Epithelial cell of proximal tubule (primary cell): ENCODE measurements around the gene HPGDS. TPM values are rescaled to one million over a fixed set of nuclear protein-coding genes. Genes with fewer than 3 reads are reported as not detected.

Experiments used
- DNase-seq: peaks from one replicate; pipeline ENCODE4 v3.0.0-alpha.2; 2011; ENCODE audit warnings: low read depth
- H3K4me3 ChIP-seq: 2 replicates; pipeline ENCODE4 v1.5.1; 2011; ENCODE audit warnings: low read depth, mild to moderate bottlenecking, low read length
- total RNA-seq: library from RNA; depleted of rRNA; stranded (reverse); fragments of >200 nt; gene quantifications from 2 replicates; pipeline ENCODE4 v1.2.3, GENCODE V29; 2015
- TF ChIP-seq, protein P1 (sequence below): conservative IDR thresholded peaks from 2 replicates; pipeline ENCODE4 v1.5.1; 2012; ENCODE audit warnings: low read depth, mild to moderate bottlenecking, low read length

HPGDS gene
- total RNA-seq, 1 donor from 2014 or later: not detected

DNA sequence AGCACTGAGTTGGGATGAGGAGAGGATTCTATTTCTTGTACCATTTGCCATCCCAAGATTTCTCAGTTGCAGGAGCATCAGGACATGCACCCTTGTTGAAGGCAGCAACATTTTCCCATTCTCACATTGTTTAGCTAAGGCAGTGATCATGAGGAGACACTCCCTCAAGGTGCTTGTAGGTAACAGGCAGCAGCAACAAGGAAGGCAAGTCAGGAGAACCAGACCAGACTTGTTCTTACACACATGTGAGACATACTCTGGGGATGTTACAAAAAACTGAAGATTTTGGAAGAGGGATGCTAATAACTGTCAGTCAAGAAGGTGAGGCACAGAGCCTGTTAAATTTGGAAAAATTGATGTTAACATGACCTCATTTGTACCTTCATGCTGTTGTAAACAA lies 15.5 kb upstream of the HPGDS start:
- DNase-seq: no peak
- TF ChIP-seq, protein P1, sequence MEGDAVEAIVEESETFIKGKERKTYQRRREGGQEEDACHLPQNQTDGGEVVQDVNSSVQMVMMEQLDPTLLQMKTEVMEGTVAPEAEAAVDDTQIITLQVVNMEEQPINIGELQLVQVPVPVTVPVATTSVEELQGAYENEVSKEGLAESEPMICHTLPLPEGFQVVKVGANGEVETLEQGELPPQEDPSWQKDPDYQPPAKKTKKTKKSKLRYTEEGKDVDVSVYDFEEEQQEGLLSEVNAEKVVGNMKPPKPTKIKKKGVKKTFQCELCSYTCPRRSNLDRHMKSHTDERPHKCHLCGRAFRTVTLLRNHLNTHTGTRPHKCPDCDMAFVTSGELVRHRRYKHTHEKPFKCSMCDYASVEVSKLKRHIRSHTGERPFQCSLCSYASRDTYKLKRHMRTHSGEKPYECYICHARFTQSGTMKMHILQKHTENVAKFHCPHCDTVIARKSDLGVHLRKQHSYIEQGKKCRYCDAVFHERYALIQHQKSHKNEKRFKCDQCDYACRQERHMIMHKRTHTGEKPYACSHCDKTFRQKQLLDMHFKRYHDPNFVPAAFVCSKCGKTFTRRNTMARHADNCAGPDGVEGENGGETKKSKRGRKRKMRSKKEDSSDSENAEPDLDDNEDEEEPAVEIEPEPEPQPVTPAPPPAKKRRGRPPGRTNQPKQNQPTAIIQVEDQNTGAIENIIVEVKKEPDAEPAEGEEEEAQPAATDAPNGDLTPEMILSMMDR: no peak
- no peak overlapping the region for H3K4me3 ChIP-seq

DNA sequence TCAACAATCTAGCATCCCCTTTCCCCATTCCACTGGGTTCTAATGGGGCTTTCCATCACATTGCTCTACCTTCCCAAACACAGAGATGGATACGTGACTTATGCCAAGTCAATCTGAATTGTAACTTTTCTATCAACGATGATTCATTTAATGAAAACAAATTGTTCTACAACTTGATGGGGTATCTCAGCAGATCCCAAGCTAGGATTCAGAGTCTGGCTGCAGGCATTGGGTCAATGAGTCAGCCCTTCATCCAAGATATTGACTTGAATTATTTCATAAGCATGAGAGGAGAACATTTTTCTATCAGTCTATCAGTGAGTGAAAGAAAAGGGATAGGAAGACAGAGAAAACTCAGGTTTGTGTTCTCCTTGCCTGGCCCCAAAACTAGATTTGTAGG lies 15.0 kb upstream of the HPGDS start:
- H3K4me3 ChIP-seq: no peak overlapping the region
- DNase-seq: no peak
- TF ChIP-seq, protein P1: no peak

DNA sequence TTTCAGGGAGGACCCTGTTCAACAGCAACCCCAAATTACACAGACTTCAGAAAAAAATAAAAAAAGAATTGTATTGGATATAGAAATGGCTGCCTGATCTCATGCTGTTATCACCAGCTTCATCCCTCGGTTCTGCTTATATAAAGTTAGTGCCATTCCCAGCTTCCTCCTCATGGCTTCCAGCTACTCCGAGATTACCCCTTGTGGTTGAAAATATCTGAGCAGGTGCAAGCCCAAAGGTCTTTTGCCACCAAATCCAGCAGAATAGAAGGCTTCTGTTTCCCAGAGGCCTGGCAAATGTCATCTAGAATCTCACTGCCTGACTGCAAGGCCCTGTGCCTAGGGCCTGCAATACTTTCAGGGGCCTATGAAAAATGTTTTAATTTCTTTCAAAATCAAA lies 13.8 kb upstream of the HPGDS start:
- DNase-seq: no peak
- H3K4me3 ChIP-seq: no peak overlapping the region
- TF ChIP-seq, protein P1: no peak

DNA sequence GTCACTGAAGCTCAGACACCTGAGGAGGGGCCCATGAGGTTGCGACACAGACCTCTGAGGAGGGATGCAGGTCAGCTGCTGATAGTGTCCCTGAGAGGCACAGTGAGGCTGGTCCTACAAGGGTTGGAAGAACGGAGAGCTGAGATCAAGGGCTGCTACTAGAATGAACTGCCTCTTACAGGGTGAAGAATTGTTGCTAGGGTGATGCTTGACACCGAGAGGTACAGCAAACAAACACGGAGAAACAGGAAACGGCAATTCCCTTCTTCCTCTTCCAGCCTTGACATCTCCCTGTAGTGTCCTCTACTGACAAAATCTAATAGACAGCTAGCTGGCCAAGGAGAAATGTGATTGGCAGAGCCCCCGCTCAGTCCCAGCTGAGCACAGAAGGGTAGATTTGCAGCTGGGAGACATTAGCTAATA lies 11.8 kb upstream of the HPGDS start:
- TF ChIP-seq, protein P1: no peak
- H3K4me3 ChIP-seq: no peak overlapping the region
- no peak for DNase-seq

DNA sequence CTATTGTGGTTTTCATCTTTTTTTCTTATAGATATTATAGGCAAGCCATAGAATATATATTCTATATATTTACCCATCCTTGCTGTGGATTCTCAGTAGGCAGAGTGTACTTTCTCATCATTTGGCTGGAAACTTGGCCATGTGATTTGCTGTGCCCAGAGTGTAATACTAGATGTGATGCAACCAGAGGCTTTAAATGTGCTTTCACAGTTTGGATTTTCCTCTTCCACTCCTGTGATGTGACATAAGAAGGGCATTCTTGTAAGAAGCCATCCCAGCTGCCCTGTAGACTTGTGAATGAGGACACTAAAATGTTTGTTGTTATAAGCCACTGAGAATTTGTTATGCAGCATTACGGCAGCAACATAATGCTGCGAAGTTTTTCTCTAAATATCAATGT lies 10.4 kb upstream of the HPGDS start:
- TF ChIP-seq, protein P1: no peak
- H3K4me3 ChIP-seq: no peak overlapping the region
- DNase-seq: no peak

DNA sequence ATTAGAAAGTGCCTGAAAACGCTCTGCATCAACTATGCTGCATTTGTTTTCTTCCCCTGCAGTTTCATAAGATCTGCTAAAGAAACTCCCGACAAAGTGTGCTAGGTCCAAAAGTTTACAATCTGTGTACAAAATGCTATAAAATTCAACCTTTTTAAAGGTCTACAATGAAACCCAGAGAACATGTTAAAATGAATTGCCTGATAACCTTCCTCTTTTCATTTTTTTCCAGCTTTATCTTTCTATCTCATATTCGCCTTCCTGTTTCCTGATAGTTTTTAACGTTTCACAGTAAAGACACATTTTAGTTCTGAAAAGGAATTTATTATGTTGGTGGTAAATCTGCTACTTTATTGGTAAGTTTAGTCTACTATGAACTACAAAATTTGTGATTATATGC lies 9.5 kb upstream of the HPGDS start:
- TF ChIP-seq, protein P1: no peak
- no peak for DNase-seq
- no peak overlapping the region for H3K4me3 ChIP-seq

DNA sequence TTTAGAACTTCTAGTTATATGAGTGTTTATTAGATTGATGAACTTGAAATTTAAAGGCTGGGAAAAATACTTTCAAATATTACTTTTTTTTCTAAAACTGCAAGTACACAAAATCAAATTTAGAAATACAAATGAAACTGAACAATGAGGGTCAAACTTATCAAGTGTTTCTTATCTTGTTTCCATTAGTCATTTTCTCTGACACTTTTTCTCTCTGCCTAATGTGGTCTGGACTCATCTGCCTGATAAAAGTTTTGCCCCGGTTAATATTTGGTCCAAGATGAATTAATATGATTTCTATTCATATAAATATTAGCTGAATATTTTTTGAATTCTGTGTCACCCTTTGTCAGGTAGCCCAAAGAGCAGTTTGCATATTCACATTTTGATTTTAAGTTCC lies 8.7 kb upstream of the HPGDS start:
- DNase-seq: no peak
- H3K4me3 ChIP-seq: no peak overlapping the region
- TF ChIP-seq, protein P1: no peak
